Osteoblast (primary cell): ENCODE results near the gene HDAC10. TPM values are rescaled to one million over a fixed set of nuclear protein-coding genes. Genes with fewer than 3 reads are reported as not detected.

Experiments used
- DNase-seq: peaks from one replicate; pipeline ENCODE4 v3.0.0; 2011; ENCODE audit warnings: low spot score, mixed read lengths; ENCODE audit not compliant: insufficient read length; ENCODE audit errors: missing footprints
- H2AFZ ChIP-seq: 2 replicates; pipeline ENCODE4 v1.6.0; 2011; ENCODE audit warnings: mild to moderate bottlenecking, low read length
- H3K27ac ChIP-seq: 2 replicates; pipeline ENCODE4 v1.5.1; 2011; ENCODE audit warnings: mild to moderate bottlenecking, low read depth, low read length, moderate library complexity
- H3K27me3 ChIP-seq: 2 replicates; pipeline ENCODE4 v1.6.0; 2012; ENCODE audit warnings: mild to moderate bottlenecking, control low read depth, inconsistent platforms, low read length, moderate library complexity; ENCODE audit not compliant: insufficient read depth
- H3K36me3 ChIP-seq: 2 replicates; pipeline ENCODE4 v1.5.1; 2011; ENCODE audit warnings: mild to moderate bottlenecking, low read length, control low read depth, moderate library complexity; ENCODE audit not compliant: insufficient read depth
- H3K4me1 ChIP-seq: 2 replicates; pipeline ENCODE4 v1.5.1; 2011; ENCODE audit warnings: mild to moderate bottlenecking, low read length, control low read depth, moderate library complexity; ENCODE audit not compliant: insufficient read depth
- H3K4me2 ChIP-seq: 2 replicates; pipeline ENCODE4 v1.6.0; 2011; ENCODE audit warnings: mild to moderate bottlenecking, low read length; ENCODE audit not compliant: insufficient read depth
- H3K4me3 ChIP-seq: fragments of 200-600 bp; sonication (generic); 3 replicates; pipeline ENCODE4 v1.5.1; 2012; ENCODE audit warnings: mild to moderate bottlenecking, low read length, inconsistent platforms; ENCODE audit not compliant: insufficient read depth
- H3K79me2 ChIP-seq: 2 replicates; pipeline ENCODE4 v1.6.0; 2012; ENCODE audit warnings: mild to moderate bottlenecking, low read length, control low read depth, inconsistent platforms; ENCODE audit not compliant: insufficient read depth
- H3K9me3 ChIP-seq: 2 replicates; pipeline ENCODE4 v1.5.1; 2011; ENCODE audit warnings: low read depth, low read length, control low read depth
- H4K20me1 ChIP-seq: 2 replicates; pipeline ENCODE4 v1.6.0; 2012; ENCODE audit warnings: mild to moderate bottlenecking, low read length, control low read depth; ENCODE audit not compliant: insufficient read depth
- total RNA-seq: library from RNA; depleted of rRNA; stranded (reverse); fragments of >200 nt; gene quantifications from 2 replicates; pipeline ENCODE4 v1.2.3, GENCODE V29; 2012
- TF ChIP-seq, protein P1 (sequence below): IDR thresholded peaks from 2 replicates; pipeline ENCODE4 v1.5.1; 2011; ENCODE audit warnings: mild to moderate bottlenecking, low read depth, low read length, moderate library complexity; ENCODE audit errors: extremely low read depth

The HDAC10 gene
- total RNA-seq, 1 donor = 19.2 TPM

DNA sequence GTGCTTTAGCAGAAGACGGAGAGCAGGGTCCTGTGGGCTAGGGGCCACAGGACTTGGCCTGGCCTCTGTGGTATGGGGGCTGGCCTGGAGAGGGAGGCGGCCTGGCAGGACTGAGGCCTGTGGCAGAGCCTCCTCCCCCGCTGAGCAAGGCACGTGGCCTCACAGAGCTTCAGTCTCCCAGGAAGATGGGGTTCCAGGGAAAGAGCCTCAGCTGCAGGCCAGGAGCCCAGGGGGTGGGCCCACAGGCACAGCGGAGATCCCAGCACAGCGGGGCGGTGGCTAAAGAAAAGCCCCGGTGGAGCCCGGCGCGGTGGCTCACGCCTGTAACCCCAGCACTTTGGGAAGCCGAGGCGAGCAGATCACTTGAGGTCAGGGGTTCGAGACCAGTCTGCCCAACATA, 8.2 kb upstream of the HDAC10 start:
- Histone ChIP-seq H3K27ac (no peak overlapping the region), H4K20me1 (no peaks in the 10 kb centered on the region), H3K4me3 (no peak overlapping the region), H2AFZ (no peak overlapping the region), H3K36me3 (peaks cover 2% of the 10 kb centered on the region), H3K27me3 (no peaks in the 10 kb centered on the region), H3K4me1 (peaks cover 9% of the 10 kb centered on the region), H3K4me2 (no peak overlapping the region), H3K79me2 (peaks cover 15% of the 10 kb centered on the region), H3K9me3 (no peaks in the 10 kb centered on the region)
- DNase-seq = no peak
- TF ChIP-seq, protein P1, sequence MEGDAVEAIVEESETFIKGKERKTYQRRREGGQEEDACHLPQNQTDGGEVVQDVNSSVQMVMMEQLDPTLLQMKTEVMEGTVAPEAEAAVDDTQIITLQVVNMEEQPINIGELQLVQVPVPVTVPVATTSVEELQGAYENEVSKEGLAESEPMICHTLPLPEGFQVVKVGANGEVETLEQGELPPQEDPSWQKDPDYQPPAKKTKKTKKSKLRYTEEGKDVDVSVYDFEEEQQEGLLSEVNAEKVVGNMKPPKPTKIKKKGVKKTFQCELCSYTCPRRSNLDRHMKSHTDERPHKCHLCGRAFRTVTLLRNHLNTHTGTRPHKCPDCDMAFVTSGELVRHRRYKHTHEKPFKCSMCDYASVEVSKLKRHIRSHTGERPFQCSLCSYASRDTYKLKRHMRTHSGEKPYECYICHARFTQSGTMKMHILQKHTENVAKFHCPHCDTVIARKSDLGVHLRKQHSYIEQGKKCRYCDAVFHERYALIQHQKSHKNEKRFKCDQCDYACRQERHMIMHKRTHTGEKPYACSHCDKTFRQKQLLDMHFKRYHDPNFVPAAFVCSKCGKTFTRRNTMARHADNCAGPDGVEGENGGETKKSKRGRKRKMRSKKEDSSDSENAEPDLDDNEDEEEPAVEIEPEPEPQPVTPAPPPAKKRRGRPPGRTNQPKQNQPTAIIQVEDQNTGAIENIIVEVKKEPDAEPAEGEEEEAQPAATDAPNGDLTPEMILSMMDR = no peak

DNA sequence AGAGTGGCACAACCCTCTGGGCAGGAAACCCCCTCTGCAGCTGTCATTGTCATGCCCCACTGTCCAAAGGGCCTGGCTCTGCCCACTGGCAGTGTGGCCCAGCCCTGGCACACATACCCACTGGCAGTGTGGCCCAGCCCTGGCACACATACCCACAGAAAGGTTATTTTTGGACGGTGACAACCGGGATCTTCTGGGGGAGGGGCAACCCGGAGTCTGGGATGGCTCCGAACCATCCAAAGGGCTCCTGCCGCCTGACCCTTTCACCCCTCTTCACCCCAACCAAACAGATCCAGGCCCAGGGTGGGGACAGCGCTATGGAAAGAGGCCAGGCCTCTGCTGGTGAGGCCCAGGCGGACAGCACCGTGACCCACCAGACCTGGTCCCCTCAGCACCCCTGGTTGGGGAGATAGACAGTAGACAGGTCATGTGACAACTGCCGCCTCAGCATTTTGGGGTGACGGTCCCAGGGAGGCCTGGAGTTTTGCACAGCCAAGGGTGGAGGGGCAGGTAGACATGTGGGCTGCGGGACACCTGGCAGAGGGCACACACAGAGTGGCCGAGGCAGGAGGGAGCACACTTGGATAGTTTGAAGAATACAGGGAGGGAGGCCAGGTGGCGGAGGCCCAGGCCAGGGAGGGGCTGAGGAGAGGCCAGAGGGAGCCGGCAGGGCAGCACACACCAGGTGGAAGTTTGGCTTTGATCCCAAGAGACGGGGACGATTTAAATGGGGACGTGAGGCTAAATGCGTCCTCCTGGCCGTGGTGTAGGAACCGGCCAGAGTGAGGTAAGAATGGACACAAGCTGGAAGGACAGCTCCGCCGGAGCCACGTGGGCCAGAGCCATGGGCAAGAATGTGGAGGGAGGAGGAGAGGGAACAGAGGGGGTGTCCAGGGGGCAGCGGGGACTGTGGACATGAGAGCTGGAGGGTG, 7.6 kb upstream of the HDAC10 start:
- no peak overlapping the region for H3K27ac ChIP-seq
- peaks cover 2% of the 10 kb centered on the region for H3K36me3 ChIP-seq
- H3K4me3 ChIP-seq = no peak overlapping the region
- no peak for DNase-seq
- H4K20me1 ChIP-seq = no peaks in the 10 kb centered on the region
- peaks cover 15% of the 10 kb centered on the region for H3K79me2 ChIP-seq
- peaks cover 9% of the 10 kb centered on the region for H3K4me1 ChIP-seq
- TF ChIP-seq, protein P1 = no peak
- no peak overlapping the region for H2AFZ ChIP-seq
- H3K4me2 ChIP-seq = no peak overlapping the region
- H3K9me3 ChIP-seq = no peaks in the 10 kb centered on the region
- no peaks in the 10 kb centered on the region for H3K27me3 ChIP-seq

DNA sequence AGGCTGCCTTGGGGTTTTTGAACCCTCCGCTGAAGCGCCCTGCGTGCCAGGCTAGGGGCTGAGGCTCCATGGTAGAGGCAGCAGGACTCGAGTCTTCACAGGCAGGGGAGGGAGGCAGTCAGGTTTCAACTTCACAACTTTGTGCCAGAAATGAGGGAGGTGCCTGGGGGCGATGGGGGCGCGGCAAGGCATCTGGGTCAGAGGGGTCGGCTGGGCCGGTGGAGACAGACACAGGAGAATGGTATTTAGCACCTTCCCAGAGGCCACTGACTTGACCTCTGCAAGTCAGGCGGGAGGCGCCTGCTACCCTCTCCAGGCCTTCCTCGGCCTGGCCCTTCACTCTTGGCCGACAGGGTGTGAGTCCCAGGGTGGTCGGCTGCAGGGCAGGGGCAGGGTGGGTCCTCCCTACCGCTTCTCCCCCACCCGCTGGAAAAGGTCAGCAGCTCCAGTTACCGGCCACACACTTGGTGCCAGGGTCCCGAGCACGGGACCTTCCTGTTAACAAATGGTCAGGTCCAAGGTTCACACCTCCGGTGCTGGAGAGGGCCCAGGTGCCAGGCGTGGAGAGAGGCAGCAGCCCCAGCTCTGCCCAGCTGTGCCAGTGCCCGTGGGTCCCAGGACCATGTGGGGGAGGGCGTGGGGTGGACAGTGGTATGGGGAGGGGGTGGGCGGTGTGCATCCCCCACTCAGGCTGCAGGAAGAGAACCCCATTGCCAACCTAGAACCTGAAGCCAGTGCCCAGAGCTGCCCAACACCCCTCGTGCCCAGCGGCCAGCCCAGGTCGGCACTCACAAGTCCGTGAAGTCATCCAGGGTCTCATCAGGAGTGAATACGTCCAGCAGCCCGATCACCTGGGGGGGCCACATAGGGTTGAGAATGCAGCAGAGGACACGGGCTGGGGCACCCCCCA, 6.6 kb upstream of the HDAC10 start:
- peaks cover 2% of the 10 kb centered on the region for H3K36me3 ChIP-seq
- H3K27me3 ChIP-seq = no peaks in the 10 kb centered on the region
- no peak for DNase-seq
- no peak overlapping the region for H3K27ac ChIP-seq
- H3K79me2 ChIP-seq = peaks cover 15% of the 10 kb centered on the region
- TF ChIP-seq, protein P1 = no peak
- no peaks in the 10 kb centered on the region for H3K9me3 ChIP-seq
- no peaks in the 10 kb centered on the region for H4K20me1 ChIP-seq
- peaks cover 9% of the 10 kb centered on the region for H3K4me1 ChIP-seq
- no peak overlapping the region for H3K4me3 ChIP-seq
- no peak overlapping the region for H2AFZ ChIP-seq
- H3K4me2 ChIP-seq = no peak overlapping the region
